Measurements from ENCODE around the gene CAPN14.

DNA sequence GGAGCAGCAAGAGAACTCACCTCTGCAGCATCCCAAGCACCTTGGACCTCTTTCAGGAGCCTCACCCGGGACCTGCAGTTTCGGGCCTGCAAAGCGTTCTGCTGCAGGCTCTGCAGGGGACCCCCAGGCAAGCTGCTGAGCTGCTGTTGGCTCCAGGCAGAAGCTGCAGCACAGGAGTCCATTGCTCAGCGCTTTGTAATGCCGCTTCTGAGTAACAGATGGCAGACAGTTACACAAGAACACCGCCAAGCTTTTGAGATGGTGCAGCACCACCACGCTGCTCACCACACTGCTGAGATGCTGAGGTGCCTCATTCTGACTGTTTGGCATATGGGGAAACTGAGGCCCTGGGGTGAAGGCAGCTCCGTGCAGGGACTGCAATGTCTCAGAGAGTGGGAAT, 77.2 kb downstream of the CAPN14 start:
- no peak for TF ChIP-seq POLR2A (IDR thresholded peaks at IDR 0.05)
- TF ChIP-seq CTCF (IDR thresholded peaks at IDR 0.05) = no peak
- TF ChIP-seq POLR2AphosphoS5 (IDR thresholded peaks at IDR 0.05) = no peak
- no peak for TF ChIP-seq EP300 (IDR thresholded peaks at IDR 0.05)

Measured in gastroesophageal sphincter (tissue), 3 donors.